Mammary epithelial cell (primary cell): ENCODE data around the gene PXYLP1.
"Not testable (repeated sequence)": the region's sequence is repeated elsewhere in the genome, so short reads cannot be mapped to it uniquely, and the experiment has no call there.

Experiments
- CTCF ChIP-seq, 2 donors: IDR thresholded peaks in 1 of 2; conservative IDR thresholded peaks in 1 of 2; 2 replicates each; pipeline ENCODE4 v1.5.1; 2011 to 2012; ENCODE audit warnings: inconsistent platforms in 2 of 2, low read length in 2 of 2, mild to moderate bottlenecking in 2 of 2, control low read depth in 1 of 2, low read depth in 1 of 2; ENCODE audit not compliant: insufficient read depth in 1 of 2; ENCODE audit errors: extremely low read depth in 1 of 2
- EZH2 ChIP-seq: IDR thresholded peaks from 2 replicates; pipeline ENCODE4 v1.6.1; 2012; ENCODE audit warnings: low read length, inconsistent platforms, borderline replicate concordance

- TF ChIP-seq CTCF (conservative IDR thresholded peaks at IDR 0.05 in 1 of 2, IDR thresholded peaks at IDR 0.05 in 1 of 2; ENCODE audit: extremely low read depth in 1 of 2, insufficient read depth in 1 of 2, low read depth in 1 of 2, low read length in 2 of 2); EZH2: not testable (repeated sequence)
These were observed 20.3 kb upstream of the PXYLP1 start for GRCh38 chr3:141211306-141211705.
